ENCODE results near the gene OPCML. TPM values are rescaled to one million over a fixed set of nuclear protein-coding genes. Genes with fewer than 3 reads are reported as not detected.

The OPCML gene
- total RNA-seq, 4 donors from 2014 or later: 0.16 TPM; not detected in 3

- TF ChIP-seq POLR2A (IDR thresholded peaks at IDR 0.05): no peak
- no peak for TF ChIP-seq CTCF (IDR thresholded peaks at IDR 0.05)
- intact Hi-C loops (cut with DNase I; ENCODE audit: low total_unique reads): no loop called here
- DNase-seq (ENCODE audit: low spot score in 2 of 2): no peak
- H3K4me3 ChIP-seq (ENCODE audit: low read depth, poor library complexity, severe bottlenecking): no peak overlapping the region
- WGBS, 2 donors: 89 to 92% methylated on average over 6 of the region's 6 CpGs
These were observed 982.7 kb downstream of the OPCML start for GRCh38 chr11:132549561-132549960.

DNA sequence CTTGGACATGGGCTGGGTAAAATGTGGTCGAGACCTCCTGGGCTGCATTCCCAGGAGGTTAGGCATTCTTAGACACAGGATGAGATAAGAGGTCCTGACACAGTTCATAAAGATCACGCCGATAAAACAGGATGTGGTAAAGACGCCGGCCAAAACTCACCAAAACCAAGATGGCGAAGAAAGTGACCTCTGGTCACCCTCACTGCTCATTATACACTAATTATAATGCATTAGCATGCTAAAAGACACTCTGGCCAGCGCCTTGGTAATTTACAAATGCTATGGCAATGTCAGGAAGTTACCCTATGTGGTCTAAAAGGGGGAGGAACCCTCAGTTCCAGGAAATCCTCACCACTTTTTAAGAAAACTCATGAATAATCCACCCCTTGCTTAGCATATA lies 983.3 kb downstream of the OPCML start:
- WGBS, 2 donors: 80 to 85% methylated on average over 7 of the region's 7 CpGs
- intact Hi-C loops (cut with DNase I; ENCODE audit: low total_unique reads): no loop called here

DNA sequence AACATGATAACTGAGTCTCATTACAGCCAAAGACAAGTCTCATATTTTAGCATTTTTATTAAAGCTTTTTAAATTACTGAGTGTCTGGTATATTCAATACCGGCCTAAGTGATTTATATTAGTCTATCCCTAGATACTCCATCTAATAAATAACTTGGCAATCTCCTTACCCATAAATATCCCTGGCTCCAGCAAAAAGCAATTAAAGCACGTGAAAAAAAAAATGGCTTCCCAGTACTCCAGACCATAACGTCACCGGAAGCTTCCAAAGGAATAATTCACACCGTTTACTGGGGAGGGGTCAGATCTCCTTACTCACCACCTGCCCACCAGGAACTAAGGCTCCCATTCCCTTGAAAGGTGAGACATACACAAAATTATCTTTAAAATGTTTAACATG lies 988.3 kb downstream of the OPCML start:
- 70 to 75% methylated on average over 5 of the region's 5 CpGs for WGBS, 2 donors
- TF ChIP-seq POLR2A (IDR thresholded peaks at IDR 0.05) (no peak), CTCF (IDR thresholded peaks at IDR 0.05) (no peak)
- intact Hi-C loops (cut with DNase I; ENCODE audit: low total_unique reads): no loop called here
- no peak overlapping the region for H3K4me3 ChIP-seq (ENCODE audit: low read depth, poor library complexity, severe bottlenecking)
- DNase-seq (ENCODE audit: low spot score in 2 of 2): no peak

More for the DNA sequence above, 983.3 kb downstream of the OPCML start:
- no peak for DNase-seq (ENCODE audit: low spot score in 2 of 2)
- no peak for TF ChIP-seq CTCF (IDR thresholded peaks at IDR 0.05)
- no peak for TF ChIP-seq POLR2A (IDR thresholded peaks at IDR 0.05)
- H3K4me3 ChIP-seq (ENCODE audit: low read depth, poor library complexity, severe bottlenecking): no peak overlapping the region

GRCh38 chr11:132541794-132542193 lies 990.5 kb downstream of the OPCML start:
- no peak overlapping the region for H3K4me3 ChIP-seq (ENCODE audit: low read depth, poor library complexity, severe bottlenecking)
- no peak for TF ChIP-seq POLR2A (IDR thresholded peaks at IDR 0.05)
- no peak for TF ChIP-seq CTCF (IDR thresholded peaks at IDR 0.05)
- 82 to 95% methylated on average over 2 of the region's 2 CpGs for whole genome bisulfite sequencing, 2 donors
- intact Hi-C loops (cut with DNase I; ENCODE audit: low total_unique reads): no loop called here
- no peak for DNase-seq (ENCODE audit: low spot score in 2 of 2)

DNA sequence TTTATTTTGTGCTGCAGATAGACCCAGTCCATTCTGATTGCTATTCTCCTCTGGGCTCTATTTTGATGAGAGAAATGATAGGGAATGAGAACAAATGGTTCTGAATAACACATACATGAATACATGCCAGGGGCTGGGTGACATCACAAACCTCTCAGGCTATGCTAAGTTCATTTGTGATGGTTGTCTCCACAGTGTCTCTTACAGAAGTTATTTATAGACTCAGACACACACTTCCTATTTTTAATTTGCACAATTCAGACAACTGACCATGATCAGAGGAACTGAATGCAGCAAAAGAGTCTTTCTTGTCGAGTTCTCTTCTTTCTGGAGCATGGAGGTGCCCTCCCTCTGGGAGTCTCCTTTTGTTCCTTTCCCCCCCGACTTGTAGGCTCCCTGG lies 991.7 kb downstream of the OPCML start:
- TF ChIP-seq POLR2A (IDR thresholded peaks at IDR 0.05) (no peak), CTCF (IDR thresholded peaks at IDR 0.05) (no peak)
- intact Hi-C loops (cut with DNase I; ENCODE audit: low total_unique reads): no loop called here
- 32 to 44% methylated on average over 2 of the region's 2 CpGs for WGBS, 2 donors

DNA sequence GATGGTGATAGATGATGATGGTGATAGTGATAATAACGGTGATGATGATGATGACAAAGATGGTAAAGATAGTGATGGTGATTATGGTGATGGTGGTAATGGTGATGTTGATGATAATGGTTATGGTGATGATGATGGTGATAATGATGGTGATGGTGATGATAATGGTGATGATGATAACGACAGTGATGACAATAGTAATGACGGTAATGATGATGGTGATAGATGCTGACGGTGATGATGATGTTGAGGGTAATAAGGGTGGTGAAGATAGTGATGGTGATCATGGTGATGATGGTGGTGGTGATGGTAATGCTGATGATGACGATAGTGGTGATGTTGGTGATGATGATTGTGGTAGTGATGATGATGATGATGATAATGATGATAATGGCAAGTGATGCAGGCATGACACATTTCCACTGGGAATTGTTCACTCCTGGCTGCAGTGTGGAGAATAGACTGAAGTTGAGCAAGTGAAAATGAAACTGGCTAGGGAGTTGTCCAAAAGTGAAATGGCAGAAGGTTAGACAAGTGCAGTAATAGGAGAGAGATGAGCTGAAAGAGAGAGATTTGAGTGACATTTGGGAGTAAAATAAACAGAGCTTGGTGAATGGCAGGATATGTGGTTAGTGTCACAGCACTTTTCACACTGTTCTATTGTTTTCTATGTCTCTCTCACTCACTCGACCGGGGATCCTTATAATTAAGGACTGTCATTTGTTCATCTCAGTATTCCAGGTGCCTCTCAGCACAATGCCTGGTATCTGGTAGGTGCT lies 992.5 kb downstream of the OPCML start:
- 84 to 88% methylated on average over 7 of the region's 7 CpGs for WGBS, 2 donors
- DNase-seq (ENCODE audit: low spot score in 2 of 2): no peak
- intact Hi-C loops (cut with DNase I; ENCODE audit: low total_unique reads): no loop called here
- TF ChIP-seq CTCF (IDR thresholded peaks at IDR 0.05): no peak
- no peak for TF ChIP-seq POLR2A (IDR thresholded peaks at IDR 0.05)
- H3K4me3 ChIP-seq (ENCODE audit: low read depth, poor library complexity, severe bottlenecking): no peak overlapping the region

More for the DNA sequence above, 991.7 kb downstream of the OPCML start:
- H3K4me3 ChIP-seq (ENCODE audit: low read depth, poor library complexity, severe bottlenecking): no peak overlapping the region
- DNase-seq (ENCODE audit: low spot score in 2 of 2): no peak

Data from lower leg skin (tissue), 4 donors.